Activated CD4-positive, alpha-beta T cell treated with anti-CD3 and anti-CD28 coated beads, Interleukin-2, Interleukin-4, amounts not matched to agents 100 ng/mL and 50 ng/mL, durations not matched to agents 16 hours and 8 hours (primary cell): ENCODE results near the gene IPCEF1.

Experiments used
- DNase-seq: peaks from one replicate; pipeline ENCODE4 v3.0.0-alpha.2; 2020; ENCODE audit warnings: low spot score

IPCEF1 gene

DNA sequence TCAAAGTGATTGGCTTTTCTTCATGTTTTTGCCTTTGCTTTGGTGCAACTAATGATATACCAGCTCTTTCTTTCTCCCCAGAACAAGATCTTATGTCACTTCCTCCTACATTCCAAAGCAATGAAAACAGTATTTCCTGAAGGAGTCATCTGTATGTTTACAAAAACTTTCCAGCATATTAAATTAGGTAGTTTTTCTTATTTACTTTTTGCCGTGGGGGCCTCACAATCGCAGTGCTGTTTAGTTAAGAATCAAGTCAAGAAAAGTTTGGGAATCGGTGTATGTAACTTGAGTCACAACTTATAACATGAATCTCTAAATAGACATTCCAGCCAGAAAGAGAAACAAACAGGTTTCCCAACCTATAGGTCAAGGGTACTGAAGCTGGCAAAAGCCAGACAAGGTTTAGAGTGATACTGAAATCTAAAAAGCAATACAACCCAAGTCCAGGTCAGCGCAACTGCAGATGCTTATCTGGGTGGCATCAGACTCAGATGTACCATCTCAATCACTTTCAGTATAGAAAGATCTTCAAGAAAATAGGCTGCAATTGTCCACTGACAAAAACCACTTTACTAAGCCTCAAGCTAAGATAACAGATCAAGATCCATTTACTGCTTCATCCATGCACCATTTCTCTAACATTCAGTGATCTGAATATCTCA lies 63.6 kb downstream of the IPCEF1 start:
- DNase-seq, result no peak

DNA sequence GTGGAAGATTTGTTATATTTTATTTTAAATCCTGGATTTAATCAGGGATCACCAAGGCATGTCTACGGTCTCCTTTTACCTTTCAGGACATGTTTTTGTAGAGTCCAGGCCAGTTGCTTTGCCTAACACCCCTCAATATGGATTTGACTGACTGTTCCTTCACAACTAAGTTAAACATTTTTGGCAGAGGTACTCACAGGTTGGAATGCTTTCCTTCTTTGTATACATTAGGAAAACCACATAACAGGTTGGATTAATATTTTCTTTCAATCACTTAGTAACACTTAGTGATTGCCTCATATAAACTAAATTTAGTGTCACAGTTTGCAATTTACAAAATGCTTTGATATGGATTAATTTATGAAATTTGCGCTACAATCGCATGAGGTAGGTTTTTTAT lies 64.5 kb downstream of the IPCEF1 start:
- no peak for DNase-seq

DNA sequence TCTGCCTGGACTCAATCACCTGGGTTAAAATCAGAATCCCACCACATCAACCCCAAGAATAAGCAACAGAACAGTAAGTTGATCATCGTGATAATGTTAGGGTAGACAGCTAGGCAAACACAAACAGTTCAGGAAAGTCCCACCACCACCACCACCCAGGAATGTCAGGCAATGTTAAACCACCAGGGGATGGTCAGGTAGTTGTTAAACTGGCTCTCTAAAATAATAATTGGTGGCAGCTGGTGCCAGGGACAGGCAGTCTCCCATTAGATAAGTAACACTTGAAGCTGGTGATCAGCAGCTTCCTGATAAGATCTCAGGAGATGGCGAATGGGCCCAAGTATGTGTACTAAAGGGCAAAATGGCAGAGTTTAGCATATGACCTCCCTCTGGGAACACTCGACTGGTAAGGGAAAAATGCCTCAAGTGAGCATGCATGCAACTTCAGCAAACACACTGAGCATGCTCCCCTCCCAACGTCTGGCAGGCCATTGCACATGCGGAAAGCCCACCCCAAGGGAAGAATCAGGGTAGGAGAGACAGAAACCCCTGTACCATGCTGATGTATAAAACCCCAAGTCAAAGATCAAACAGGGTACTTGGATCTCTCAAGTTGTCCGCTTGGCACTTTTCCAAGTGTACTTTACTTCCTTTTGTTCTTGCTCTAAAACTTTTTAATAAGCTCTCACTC lies 66.6 kb downstream of the IPCEF1 start:
- no peak for DNase-seq

DNA sequence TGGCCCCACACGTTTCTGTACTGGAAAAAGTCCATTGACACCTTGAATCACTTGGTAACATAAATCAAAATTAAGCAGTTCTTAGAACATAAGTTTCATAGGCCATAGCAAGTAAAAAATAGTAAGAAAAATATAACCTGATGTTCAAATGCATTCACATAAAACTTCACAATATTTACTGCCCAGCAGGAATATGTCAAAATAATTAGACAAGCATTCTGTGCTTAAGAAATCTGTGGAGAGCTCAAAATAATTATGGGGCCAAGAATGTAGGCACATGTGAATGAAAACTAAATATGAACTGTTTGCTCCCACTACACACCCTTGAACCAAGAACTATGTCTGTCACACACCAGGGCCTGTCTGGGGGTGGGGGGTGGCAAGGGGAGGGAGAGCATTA lies 70.8 kb downstream of the IPCEF1 start:
- no peak for DNase-seq

DNA sequence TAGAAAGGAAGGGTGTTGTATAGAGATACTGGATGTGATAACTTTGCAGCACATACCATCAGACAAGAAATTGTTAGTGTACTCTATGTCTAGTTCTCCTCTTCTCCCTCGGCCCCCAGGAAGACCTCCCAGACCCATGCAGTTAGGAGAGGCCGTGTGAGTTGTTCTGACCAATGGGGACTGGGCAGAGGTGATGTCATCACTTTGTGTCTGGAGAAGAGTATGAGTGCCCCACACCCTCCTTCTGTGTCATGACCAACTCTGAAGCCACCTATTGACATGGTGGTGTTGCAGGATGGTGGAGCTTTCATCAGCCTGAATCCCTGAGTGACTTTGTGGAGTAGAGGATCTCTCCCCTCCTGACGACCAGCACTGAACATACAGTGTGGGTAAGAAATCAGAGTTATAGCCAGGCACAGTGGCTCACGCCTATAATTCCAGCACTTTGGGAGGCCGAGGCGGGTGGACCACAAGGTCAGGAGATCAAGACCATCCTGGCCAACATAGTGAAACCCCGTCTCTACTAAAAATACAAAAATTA lies 72.2 kb downstream of the IPCEF1 start:
- no peak for DNase-seq

DNA sequence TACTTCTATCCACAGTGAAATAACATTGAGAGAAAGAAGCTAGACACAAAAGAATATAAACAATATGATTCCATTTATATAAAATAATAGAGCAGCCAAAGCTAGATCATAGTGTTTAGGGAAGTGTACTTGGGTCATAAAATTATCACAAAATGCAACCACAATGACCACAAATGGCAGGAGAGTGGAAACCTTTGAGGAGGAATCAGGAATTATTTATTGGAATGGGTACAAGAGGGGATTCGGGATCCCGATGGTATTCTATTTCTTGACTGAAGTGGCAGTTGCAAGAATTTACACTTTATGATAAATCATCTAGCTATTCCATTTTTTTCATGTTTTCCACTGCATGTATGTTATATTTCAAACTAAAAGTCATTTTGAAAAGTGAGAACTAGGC lies 76.1 kb downstream of the IPCEF1 start:
- no peak for DNase-seq

DNA sequence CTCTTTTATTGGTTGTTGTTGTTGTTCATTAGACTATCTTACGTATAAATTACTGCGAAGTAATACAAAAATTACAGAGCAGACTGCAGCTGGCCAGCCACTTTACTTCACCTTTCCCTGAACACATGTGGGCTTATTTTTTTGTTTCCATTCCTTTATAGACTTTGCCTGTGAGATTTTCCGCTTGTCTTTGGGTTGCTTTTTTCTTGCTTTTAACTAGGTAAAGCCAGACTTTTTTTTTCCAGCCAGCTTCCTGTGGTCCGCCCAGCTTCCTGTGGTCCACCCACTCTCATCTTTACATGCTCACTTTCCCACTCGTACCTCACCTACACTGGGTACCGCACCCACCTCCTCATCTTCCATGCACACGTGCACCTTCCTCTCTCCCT lies 79.0 kb downstream of the IPCEF1 start:
- DNase-seq, result no peak

DNA sequence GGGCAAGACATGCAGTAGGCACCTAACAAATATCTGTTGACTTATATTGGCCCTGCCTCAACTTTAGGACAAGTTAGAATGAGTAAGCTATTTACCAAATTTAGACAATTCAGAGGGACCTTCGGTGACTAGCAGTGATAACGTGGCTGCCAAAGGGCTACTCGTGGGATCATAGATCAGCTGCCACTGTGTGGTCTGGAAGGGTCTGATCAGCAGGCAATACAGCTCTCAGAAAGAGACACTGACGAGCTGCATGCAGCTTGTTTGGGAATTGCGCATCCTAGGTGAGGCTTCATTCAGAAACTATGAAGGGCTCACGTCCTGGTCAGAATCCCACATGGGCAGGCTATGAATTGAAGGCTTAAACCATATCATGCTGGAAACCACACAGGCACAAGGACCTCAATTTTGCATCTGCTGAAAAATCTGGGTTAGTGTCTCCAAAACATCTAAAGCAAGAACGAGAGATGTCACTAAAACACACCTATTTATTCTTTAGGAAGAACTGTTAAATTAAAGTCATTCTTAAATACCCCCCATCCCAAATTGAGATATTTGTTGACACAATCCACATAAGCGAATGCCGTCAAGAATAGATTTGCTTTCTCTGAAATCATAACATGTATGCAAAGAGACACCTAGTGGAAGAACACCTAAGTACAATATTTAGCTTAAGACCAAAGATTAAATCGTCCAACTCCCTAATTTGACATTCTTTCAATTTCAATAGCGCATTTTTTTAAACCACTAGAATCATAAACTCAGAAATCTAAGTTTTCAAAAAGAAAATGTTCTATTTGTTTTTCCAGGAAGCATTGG lies 79.6 kb downstream of the IPCEF1 start:
- DNase-seq, result peak; percentile 54

DNA sequence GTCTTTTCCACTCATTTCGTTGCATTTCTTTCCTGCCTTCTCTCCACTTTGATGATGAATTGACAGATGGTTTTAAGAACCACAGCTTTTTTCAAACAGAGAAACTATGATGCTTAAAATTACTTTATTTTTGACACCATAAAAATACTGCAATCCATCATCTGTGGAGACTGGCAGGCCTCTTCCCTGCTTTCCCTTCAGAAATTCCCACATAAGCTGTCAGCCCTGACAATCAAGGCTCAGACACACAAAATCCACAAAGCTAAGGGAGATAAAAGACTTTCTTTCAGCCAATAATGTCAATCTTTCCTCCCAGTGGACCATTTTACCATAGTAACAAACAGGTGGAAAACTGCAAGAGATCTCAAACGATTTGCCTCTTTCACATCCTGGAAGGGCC lies 82.4 kb downstream of the IPCEF1 start:
- no peak for DNase-seq

DNA sequence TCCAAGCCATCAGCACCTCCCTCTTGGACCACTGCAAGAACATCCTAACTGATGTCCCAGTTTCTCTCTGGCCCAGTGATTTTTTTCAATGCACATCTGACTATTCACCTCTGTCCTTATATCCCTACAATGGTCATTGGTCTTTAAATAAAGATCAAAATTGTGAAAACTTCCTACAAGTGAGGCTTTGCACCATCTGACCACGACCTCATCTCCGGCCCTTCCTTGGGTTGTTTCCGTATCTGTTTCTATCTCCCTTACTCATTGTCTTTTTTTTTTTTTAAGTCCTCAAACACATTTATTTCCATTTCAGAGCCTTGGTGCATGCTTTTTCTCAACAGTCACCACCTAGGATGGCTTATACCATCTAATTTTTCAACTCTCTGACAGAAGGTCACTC lies 88.1 kb downstream of the IPCEF1 start:
- no peak for DNase-seq

DNA sequence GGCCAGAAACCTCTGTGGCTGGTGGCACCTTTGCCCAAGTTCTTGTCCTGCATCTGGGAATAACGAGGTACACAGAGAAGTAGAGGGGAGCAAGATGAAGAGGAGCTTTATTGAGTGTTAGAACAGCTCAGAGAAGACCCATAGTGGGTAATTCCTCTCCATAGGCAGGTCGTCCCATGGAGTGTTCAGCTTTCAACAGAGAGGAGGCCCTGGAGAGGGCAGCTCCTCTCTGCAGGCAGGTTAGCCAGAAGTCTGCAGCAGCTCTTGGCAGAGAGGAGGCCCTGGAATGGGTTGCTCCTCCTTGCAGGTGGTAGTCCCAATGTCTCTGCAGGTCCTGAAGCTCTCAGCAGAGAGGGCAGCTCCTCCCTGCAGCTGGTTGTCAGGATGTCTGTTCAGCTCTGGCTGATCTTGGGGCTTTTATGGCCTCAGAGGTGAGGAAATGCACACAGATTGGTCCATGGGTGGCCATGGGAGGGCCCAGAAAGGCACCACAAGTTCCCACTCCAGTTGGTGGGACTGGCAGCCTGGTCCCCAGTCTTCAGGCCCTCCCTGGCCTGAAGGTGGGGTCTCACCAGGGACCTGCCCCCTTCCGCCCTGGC lies 89.0 kb downstream of the IPCEF1 start:
- no peak for DNase-seq

DNA sequence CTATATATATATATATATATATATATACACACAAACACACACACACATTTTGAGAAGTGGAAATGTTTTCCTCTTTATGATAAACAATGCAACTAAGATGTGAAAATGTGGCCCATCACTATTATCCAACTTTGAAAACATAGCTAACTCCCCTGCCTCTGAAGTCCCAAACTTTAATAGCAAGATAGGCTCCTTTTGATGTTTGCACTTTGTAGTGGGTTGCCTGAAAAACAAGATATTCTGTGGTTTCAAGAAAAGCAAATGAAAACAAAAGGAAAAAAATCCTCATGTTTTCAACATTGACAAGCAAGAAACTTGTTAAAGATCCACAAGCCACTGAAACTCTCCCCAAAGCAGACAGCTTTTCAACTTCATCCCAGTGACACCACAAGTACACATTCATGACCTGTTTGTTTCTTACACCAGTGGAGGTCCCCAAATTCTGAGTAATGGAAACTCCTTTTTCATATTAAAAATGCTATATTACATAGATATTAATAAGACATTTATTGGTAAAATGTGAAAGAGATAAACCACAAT lies 90.0 kb downstream of the IPCEF1 start:
- peak; percentile 17 for DNase-seq

DNA sequence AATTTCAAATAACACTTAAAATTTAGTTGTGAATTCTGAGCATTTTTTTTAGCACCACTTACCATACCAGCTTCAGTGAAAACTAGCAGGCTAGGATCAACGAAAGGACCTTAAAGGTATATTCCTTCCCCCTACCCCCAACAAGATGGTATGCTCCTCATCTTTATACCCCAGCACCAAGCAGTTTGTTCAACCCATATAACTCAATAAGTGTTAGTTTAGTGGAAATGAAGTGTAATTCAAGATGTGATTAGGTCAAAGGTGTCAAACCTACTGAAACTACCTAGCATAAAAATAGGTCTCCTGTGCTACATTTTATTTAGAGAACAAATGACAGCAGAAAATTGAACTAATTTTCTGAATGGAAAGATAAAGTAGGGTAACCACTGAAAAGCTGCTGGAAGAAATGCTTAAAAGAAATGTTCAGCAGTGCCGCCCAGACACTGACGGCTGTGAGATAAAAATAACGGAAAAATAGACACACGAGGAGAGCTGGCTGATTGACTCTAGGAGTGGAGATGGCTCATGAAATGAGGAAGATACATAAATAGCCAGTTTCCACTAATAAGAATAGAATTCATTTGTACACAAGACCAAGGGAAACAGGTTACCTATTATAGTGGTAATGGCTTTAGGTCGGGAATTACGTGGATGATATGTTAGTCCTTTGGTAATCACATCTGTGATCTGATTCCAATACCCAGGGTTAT lies 94.8 kb downstream of the IPCEF1 start:
- DNase-seq, result no peak

DNA sequence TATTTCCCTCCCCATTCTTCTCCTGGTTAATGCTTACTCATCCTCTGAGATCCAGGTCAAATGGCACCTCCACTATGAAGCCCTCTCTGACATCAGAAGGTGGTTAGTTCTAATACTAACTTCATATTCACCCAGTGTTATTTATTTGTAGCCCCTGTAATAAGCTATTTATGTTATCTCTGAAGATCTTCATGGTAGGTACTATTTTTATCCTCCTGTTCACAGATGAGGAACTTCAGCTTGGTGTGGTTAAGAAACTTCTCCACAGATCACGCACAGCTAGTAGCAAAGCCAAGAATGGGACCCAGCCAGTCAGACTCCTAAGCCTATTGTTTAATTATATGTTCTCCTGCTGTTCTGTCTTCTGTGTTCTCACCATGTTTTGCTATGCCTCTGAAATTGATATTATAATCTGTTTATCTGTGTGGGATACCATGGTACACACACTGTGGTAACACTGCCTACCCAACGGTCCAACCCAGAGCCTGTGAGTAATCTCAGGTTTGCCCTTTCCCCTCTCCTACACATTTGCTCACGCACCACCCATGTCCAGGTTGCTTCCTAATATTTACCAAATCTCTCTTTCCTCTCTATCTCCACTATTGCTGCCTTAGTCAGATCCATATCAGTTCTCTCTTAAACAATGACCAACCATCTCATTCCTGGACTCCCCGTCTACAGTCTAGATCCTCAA lies 98.4 kb downstream of the IPCEF1 start:
- no peak for DNase-seq

DNA sequence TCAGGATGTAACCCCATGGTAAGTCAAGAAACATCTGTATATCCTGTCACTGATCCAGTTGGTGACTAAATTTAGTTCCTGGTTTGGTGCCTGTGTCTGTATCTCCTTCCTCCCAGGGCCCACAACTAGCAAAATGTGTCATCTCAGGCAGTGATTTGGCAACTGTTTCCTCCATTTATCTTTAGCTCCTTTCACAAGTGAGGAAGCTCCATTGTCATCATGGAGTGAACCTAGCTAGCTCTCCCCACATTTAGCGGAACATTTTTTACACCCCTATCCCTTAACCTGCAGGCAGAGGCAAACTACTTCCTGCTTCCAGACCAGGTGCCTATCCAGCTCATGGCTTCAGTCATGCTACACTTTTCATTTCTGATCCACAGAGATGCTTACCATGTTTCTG lies 99.5 kb downstream of the IPCEF1 start:
- DNase-seq, result no peak

DNA sequence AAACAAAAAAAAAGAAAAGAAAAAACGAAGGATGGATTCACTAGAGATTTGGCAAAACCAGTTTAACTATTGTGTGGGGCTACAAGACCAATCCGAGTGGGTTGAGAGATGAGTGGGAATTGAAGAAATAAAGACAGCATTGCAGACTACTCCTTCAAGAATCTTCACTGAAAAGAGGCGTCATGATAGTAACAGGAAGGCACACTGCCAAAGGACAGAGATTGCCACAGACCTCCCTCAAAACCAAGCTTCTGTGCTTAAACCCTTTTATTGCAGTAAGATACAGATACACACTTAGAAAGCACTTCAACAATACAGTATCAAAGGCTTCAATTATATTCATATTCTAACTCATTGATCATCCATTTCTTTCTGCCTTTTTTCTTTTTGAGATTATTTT lies 103.9 kb downstream of the IPCEF1 start:
- DNase-seq, result no peak

DNA sequence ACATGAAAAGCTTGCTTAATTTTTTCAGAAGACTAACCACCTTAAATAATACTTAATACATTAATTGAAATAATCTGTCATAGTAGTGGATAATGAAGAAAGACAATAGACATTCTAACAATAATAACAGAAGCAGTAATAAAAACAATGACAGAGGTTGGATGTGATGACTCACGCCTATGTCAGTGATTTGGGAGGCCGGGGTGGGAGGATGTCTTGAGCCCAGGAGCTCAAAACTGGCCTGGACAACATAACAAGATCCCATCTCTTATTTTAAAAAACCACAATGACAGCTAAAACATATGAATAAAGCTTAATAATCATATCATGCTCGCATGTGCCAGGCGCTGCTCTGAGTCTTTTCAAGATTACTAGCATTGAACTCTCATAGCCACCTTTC lies 105.5 kb downstream of the IPCEF1 start:
- no peak for DNase-seq

DNA sequence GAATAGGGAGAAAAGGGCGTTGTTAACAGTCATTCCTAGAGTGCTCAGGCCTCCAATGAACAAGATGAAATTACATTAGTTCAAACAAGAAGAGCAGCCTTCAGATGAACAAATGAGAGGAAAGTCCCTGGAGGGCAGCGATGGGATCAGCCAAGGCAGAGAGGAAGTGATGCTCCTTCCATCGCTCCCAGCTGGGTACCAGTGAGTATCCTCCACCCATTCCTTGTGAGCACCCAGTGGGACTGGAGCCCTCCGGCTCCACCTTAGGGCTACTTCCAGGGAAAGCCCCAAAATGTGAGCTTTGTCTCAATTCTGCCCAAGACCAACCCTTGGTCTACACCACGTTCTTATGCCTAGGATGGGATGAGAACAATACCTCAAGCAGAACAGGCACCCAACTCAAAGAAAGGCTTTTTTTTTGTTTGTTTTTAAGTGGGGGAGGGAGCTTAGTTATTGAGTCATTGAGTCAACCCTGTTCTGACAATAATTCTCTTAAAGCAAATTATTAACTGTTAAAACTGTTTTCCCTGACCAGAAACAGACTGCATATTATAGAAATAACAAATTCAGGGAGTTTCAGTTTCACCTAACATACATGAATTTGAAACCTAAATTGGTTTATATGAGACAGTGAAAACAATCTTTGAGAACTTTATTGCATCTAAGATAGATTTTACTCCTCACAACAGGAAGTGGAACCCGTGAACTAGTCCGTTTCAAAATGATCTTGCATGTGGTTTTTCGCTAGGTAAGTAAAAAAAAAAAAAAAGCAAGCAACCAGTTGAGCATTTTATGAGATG lies 106.9 kb downstream of the IPCEF1 start:
- peak; percentile 83 for DNase-seq

DNA sequence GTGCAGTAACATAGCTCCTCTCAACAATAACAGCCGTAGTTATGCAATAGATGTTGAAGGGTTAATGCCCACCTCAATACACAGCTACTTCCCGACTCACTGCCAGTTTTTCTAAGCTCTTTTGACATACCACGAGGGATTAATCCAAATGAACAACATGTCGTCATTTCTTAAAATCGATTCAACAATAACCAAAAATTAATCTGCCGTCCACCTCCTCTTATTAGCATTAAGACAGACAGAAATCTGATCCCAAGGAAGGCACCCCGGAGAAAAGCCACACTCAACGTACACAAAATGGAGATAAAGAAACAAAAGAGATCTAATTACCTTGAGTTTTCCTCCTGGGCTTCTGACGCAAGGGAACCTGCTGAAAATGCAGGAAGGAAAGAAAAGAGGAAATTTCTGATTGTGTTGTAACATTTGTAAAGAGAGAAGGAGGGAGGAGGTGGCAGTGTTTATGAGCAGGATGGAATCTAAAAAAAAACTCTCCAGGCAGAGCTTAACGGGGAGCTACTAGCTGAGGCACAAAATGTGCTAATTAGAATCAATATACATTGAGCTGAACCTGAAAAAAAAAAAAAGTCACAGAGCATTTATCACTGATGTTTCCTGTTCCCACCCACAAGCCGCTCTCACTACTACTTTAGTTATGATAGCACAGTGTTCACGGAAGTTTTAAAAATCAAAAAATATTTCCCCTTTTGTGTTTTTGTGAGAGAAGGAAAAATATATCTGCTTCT lies 109.3 kb downstream of the IPCEF1 start:
- DNase-seq, result peak; percentile 52
